Caco-2 (cell line): ENCODE data around the gene DAGLB. TPM values are rescaled to one million over a fixed set of nuclear protein-coding genes. Genes with fewer than 3 reads are reported as not detected.

ENCODE experiments used
- BruUV-seq: library from RNA; stranded (reverse); fragments of 400-500 nt; replicated peaks from 2 replicates; lab custom pipeline; 2021; lab: Mats Ljungman, UMichigan
- CTCF ChIA-PET: fragments of 300-600 bp; sonication (Branson Sonifier 250); formaldehyde crosslinking; loops from one replicate; lab custom pipeline; 2022; ENCODE audit warnings: antibody characterized with exemption; lab: Charles Lee
- POLR2A ChIA-PET: fragments of 300-600 bp; sonication (Branson Sonifier 250); formaldehyde crosslinking; loops from one replicate; lab custom pipeline; 2022; ENCODE audit warnings: antibody characterized with exemption; lab: Charles Lee
- DNase-seq, 2 experiments: peaks; one replicate each; pipeline versions ENCODE4 v3.0.0 to v3.0.0-alpha.2; 2020 to 2022
- H3K27me3 ChIP-seq: replicated peaks from 2 replicates; pipeline ENCODE4 v1.6.0; 2011; ENCODE audit warnings: low read length; ENCODE audit not compliant: control insufficient read depth, insufficient read depth
- H3K36me3 ChIP-seq: 2 replicates; pipeline ENCODE4 v1.5.1; 2011; ENCODE audit warnings: low read length; ENCODE audit not compliant: control insufficient read depth, insufficient read depth
- H3K4me1 ChIP-seq: fragments of 250-450 bp; sonication (Bioruptor Pico); 2 replicates; pipeline ENCODE4 v1.5.1; 2020; ENCODE audit warnings: mild to moderate bottlenecking
- H3K4me3 ChIP-seq: 2 replicates; pipeline ENCODE4 v1.5.1; 2011; ENCODE audit warnings: low read depth, mild to moderate bottlenecking, control low read depth, low read length
- H3K9me3 ChIP-seq: fragments of 250-450 bp; sonication (Bioruptor Pico); 2 replicates; pipeline ENCODE4 v1.5.1; 2020; ENCODE audit warnings: mild to moderate bottlenecking, moderate library complexity
- H3K27ac Mint-ChIP-seq: one replicate; pipeline ENCODE4 v1.8.0; 2022; ENCODE audit warnings: mixed read lengths; ENCODE audit not compliant: unreplicated experiment
- H3K27me3 Mint-ChIP-seq: one replicate; pipeline ENCODE4 v1.8.0; 2022; ENCODE audit warnings: mixed read lengths; ENCODE audit not compliant: insufficient read depth, unreplicated experiment
- H3K36me3 Mint-ChIP-seq: one replicate; pipeline ENCODE4 v1.8.0; 2022; ENCODE audit warnings: mild to moderate bottlenecking, mixed read lengths; ENCODE audit not compliant: insufficient read depth, unreplicated experiment
- H3K4me1 Mint-ChIP-seq: one replicate; pipeline ENCODE4 v1.8.0; 2022; ENCODE audit warnings: low read depth, mixed read lengths; ENCODE audit not compliant: unreplicated experiment
- H3K4me3 Mint-ChIP-seq: one replicate; pipeline ENCODE4 v1.8.0; 2022; ENCODE audit warnings: mild to moderate bottlenecking, moderate library complexity, mixed read lengths; ENCODE audit not compliant: unreplicated experiment
- H3K9me3 Mint-ChIP-seq: one replicate; pipeline ENCODE4 v1.8.0; 2022; ENCODE audit warnings: mixed read lengths; ENCODE audit not compliant: unreplicated experiment
- intact Hi-C: fragments of 100-400 bp; cut with micrococcal nuclease; formaldehyde crosslinking; loops from one replicate; pipeline ENCODE4 v1.10.0; 2022; ENCODE audit not compliant: unreplicated experiment
- total RNA-seq: library from RNA; stranded (reverse); gene quantifications from 2 replicates; pipeline ENCODE4 v1.2.3, GENCODE V29; 2022
- TF ChIP-seq, protein P1 (sequence below), 2 experiments: fragments of 200-600 bp in 1 of 2; IDR thresholded peaks; 1 replicate in 1 of 2; 2 replicates in 1 of 2; pipeline versions ENCODE4 v1.5.1 to v1.8.0; 2011 to 2022; ENCODE audit warnings: antibody characterized with exemption in 1 of 2, control low read depth in 1 of 2, inconsistent platforms in 1 of 2, low read depth in 1 of 2, low read length in 1 of 2, mild to moderate bottlenecking in 1 of 2, moderate library complexity in 1 of 2; ENCODE audit not compliant: insufficient read depth in 1 of 2, severe bottlenecking in 1 of 2, unreplicated experiment in 1 of 2

DAGLB gene
- total RNA-seq, 1 experiment from 2014 or later, result 25.8 TPM

DNA sequence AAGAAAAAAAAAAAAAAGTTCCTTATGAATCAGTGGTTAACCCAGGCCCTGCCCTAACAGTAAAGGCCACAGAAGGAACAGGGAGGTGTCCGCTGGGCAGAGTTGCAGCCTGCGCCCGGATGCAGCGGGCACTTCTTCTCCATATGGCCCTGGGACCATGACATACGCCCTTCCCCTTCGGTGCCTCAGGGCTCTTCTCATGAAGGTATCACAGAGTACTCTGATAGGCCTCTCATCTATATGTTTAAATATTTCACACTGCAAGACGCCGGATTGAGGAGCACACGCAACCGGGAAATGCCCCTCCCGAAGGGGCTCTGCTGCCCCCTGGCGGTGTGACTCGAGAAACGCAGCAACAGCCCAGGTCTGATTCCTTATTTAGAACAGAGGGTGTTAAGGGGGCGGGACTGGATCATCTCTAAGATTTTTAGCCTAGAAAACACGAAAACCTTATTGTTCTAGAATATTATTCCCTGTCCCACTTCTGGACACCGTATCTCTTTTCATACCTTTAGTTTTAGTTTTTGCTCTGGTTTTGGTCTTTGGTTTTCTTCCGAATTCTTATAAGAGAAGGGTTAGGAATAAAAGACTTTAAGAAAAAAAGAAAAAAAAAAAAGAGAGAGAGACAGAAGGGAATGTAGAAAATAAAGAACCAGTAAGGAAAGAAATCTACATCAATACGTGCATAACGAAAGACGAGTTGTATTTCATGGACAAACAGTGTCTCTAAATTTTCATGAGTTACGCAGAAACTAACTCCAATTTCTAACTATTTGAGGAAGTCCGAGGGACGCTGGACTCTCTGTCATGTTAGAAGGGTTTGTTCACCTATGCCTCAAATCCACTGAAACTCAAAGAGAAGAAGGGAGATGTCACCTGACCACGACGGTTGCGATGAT, 12.0 kb downstream of the DAGLB start:
- H3K27me3 ChIP-seq, result no peaks in the 10 kb centered on the region
- H3K9me3 ChIP-seq, result no peaks in the 10 kb centered on the region
- Mint-ChIP-seq H3K4me1 (no peaks in the 10 kb centered on the region), H3K27me3 (no peaks in the 10 kb centered on the region), H3K4me3 (no peak overlapping the region), H3K9me3 (no peaks in the 10 kb centered on the region), H3K36me3 (peaks cover 44% of the 10 kb centered on the region), H3K27ac (no peak overlapping the region)
- H3K36me3 ChIP-seq, result peaks cover 1% of the 10 kb centered on the region; the same call in 1 of the 2 replicates
- intact Hi-C loops, result loop anchor here (5.0 to 10.0 kb wide), 2 partner anchors 51 to 578 kb away; no protein-coding TSS in a partner anchor
- TF ChIP-seq, protein P1, sequence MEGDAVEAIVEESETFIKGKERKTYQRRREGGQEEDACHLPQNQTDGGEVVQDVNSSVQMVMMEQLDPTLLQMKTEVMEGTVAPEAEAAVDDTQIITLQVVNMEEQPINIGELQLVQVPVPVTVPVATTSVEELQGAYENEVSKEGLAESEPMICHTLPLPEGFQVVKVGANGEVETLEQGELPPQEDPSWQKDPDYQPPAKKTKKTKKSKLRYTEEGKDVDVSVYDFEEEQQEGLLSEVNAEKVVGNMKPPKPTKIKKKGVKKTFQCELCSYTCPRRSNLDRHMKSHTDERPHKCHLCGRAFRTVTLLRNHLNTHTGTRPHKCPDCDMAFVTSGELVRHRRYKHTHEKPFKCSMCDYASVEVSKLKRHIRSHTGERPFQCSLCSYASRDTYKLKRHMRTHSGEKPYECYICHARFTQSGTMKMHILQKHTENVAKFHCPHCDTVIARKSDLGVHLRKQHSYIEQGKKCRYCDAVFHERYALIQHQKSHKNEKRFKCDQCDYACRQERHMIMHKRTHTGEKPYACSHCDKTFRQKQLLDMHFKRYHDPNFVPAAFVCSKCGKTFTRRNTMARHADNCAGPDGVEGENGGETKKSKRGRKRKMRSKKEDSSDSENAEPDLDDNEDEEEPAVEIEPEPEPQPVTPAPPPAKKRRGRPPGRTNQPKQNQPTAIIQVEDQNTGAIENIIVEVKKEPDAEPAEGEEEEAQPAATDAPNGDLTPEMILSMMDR (IDR thresholded peaks at IDR 0.05; ENCODE audit: insufficient read depth in 1 of 2, low read depth in 1 of 2, low read length in 1 of 2, severe bottlenecking in 1 of 2, unreplicated experiment in 1 of 2), result peak; percentile 96 to 97
- ChIA-PET POLR2A (no interaction called here), CTCF (no interaction called here)
- no TSS peak for BruUV-seq
- H3K4me3 ChIP-seq, result no peak overlapping the region
- no peaks in the 10 kb centered on the region for H3K4me1 ChIP-seq
- peak; percentile 78 to 89 for DNase-seq

DNA sequence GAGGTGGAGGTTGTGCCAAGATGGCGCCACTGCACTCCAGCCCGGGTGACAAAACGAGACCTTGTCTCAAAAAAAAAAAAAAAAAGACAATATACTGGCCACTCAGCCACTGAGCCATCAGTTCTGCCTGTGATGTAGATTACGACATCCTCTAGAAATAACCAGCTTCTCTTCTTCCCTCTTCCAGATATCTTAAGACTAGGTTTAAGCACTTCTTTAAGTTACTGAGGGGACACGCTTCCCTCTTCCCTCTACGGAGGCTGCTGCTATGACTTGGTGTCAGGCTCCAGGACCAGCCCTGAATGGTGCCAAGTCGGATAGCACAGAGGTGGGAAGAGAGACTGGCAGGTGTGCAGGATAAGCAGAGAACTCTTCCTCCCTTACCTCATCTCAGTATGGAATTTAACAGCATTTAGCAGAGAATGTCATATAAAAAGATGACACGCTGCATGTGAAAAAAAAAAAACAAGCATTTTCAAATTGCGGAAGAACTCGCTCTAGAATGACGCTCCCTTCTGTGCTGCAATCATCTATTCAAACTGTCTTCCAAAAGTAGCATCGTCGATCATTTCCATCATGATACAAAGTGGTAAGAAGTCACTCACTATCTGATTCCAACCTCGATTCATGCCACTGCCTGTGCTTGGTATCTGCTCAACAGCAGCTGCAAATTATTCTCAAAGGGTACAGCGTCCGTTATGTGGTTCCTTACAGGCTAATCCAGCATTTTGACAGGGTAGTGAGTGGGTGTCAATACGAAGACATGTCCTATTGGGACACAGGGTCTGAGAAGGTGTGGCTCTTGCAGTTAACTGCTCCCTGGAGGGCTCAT, 13.8 kb downstream of the DAGLB start:
- intact Hi-C loops, result loop anchor here (10.0 kb wide), 1 partner anchor 49 kb away; no protein-coding TSS in a partner anchor
- no peak overlapping the region for H3K27ac Mint-ChIP-seq
- BruUV-seq, result no TSS peak

More for the DNA sequence above, 13.8 kb downstream of the DAGLB start:
- ChIA-PET POLR2A (no interaction called here), CTCF (interaction anchor here (0.6 kb wide), 1 partner anchor 9 kb away, joined by 6 read pairs; no protein-coding TSS in a partner anchor)
- Mint-ChIP-seq H3K4me3 (no peak overlapping the region), H3K9me3 (no peaks in the 10 kb centered on the region), H3K4me1 (no peaks in the 10 kb centered on the region), H3K36me3 (peaks cover 43% of the 10 kb centered on the region), H3K27me3 (no peaks in the 10 kb centered on the region)
- Histone ChIP-seq H3K4me1 (no peaks in the 10 kb centered on the region), H3K27me3 (no peaks in the 10 kb centered on the region), H3K9me3 (no peaks in the 10 kb centered on the region), H3K4me3 (no peak overlapping the region), H3K36me3 (no peaks in the 10 kb centered on the region)
- TF ChIP-seq, protein P1 (IDR thresholded peaks at IDR 0.05; ENCODE audit: insufficient read depth in 1 of 2, low read depth in 1 of 2, low read length in 1 of 2, severe bottlenecking in 1 of 2, unreplicated experiment in 1 of 2), result no peak
- no peak for DNase-seq
